PC-9 (cell line): Measurements from ENCODE around the gene SP6.

Source experiments
- CTCF ChIP-seq: fragments of 200-600 bp; sonication (generic); conservative IDR thresholded peaks from 2 replicates; pipeline ENCODE4 v1.6.1; 2017; ENCODE audit warnings: mixed run types, antibody characterized with exemption, mild to moderate bottlenecking, moderate library complexity
- EZH2 ChIP-seq: fragments of 200-600 bp; sonication (generic); IDR thresholded peaks from 2 replicates; pipeline ENCODE4 v1.8.0; 2017; ENCODE audit warnings: antibody characterized with exemption, low read depth

DNA sequence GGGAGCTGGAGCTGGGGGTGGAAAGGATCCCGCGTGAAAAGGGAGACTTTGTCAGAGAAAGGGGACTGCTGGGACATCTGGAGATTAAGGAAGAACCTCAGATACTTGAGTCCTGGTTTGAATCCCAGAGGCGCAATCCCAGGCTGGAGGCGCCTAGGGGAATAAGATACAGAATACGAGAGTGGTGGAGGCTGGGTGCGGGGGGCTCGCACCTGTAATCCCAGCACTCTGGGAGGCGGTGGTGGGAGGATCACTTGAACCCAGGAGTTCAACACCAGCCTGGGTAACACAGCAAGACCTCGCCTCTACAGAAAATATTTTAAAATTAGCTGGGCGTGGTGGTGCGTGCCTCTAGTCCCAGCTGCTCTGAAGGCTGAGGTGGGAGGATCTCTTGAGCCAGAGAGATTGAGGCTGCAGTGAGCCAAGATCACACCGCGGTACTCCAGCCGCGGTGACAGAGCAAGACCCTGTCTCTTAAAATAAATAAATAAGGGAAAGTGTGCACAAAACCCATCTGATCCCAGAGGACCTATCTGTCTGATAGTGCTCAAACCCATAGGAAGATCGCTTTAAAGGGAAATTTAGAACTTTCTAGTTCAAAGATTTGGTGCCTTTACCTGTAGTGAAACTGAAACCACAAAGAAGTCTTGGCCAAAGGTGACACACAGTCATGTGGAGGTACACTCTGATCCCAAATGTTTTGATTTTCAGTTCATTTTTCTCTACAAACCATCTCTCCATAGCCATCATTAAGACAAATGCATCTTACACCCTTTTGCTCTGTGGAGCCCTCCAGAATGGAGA lies 9.3 kb downstream of the SP6 start:
- peak; percentile 30; the same call in 1 of the 2 replicates for TF ChIP-seq CTCF
- no peak for TF ChIP-seq EZH2
